CD8-positive, alpha-beta memory T cell (primary cell): ENCODE data around the gene FAF1. TPM values are rescaled to one million over a fixed set of nuclear protein-coding genes. Genes with fewer than 3 reads are reported as not detected.
A peak's percentile ranks its signal among the peaks of the same experiment; 100 is the strongest.

Source experiments
- CTCF ChIA-PET: fragments of 350-600 bp; sonication (Branson Sonifier 250); formaldehyde crosslinking; loops from one replicate; lab custom pipeline; 2021; ENCODE audit warnings: antibody characterized with exemption; lab: Charles Lee
- POLR2A ChIA-PET: fragments of 350-600 bp; sonication (Branson Sonifier 250); formaldehyde crosslinking; loops from one replicate; lab custom pipeline; 2021; ENCODE audit warnings: antibody characterized with exemption; lab: Charles Lee
- DNase-seq, 5 donors: peaks; one replicate each; pipeline versions ENCODE4 v3.0.0 to v3.0.0-alpha.2; 2020 to 2022; ENCODE audit warnings: mixed read lengths in 1 of 5
- H3K27ac ChIP-seq: one replicate; pipeline ENCODE4 v1.7.0; 2013; ENCODE audit warnings: low read depth, mild to moderate bottlenecking, low read length, moderate library complexity
- H3K27me3 ChIP-seq: 2 replicates; pipeline ENCODE4 v1.7.0; 2013; ENCODE audit warnings: low read length, mild to moderate bottlenecking; ENCODE audit not compliant: insufficient read depth, poor library complexity, severe bottlenecking
- H3K36me3 ChIP-seq: 2 replicates; pipeline ENCODE4 v1.7.0; 2013; ENCODE audit warnings: mild to moderate bottlenecking, low read length, moderate library complexity; ENCODE audit not compliant: insufficient read depth
- H3K4me1 ChIP-seq: 2 replicates; pipeline ENCODE4 v1.7.0; 2013; ENCODE audit warnings: mild to moderate bottlenecking, low read length, moderate library complexity; ENCODE audit not compliant: insufficient read depth
- H3K4me3 ChIP-seq: 2 replicates; pipeline ENCODE4 v1.7.0; 2013; ENCODE audit warnings: mild to moderate bottlenecking, low read length
- H3K9me3 ChIP-seq: 2 replicates; pipeline ENCODE4 v1.7.0; 2013; ENCODE audit warnings: mild to moderate bottlenecking, low read length
- H3K27ac Mint-ChIP-seq, 8 donors: one replicate each; pipeline ENCODE4 v1.8.0; 2020 to 2021; ENCODE audit warnings: mixed read lengths in 8 of 8, mild to moderate bottlenecking in 6 of 8, inconsistent platforms in 3 of 8, moderate library complexity in 3 of 8
- H3K27me3 Mint-ChIP-seq, 2 donors: one replicate each; pipeline ENCODE4 v1.8.0; 2020 to 2021; ENCODE audit warnings: mixed read lengths in 2 of 2, mild to moderate bottlenecking in 1 of 2, moderate library complexity in 1 of 2
- H3K36me3 Mint-ChIP-seq, 3 donors: one replicate each; pipeline ENCODE4 v1.8.0; 2020 to 2021; ENCODE audit warnings: mixed read lengths in 3 of 3, inconsistent platforms in 1 of 3, mild to moderate bottlenecking in 1 of 3
- H3K4me1 Mint-ChIP-seq, 3 donors: one replicate each; pipeline ENCODE4 v1.8.0; 2020 to 2021; ENCODE audit warnings: mixed read lengths in 3 of 3, inconsistent platforms in 1 of 3, mild to moderate bottlenecking in 1 of 3
- H3K4me3 Mint-ChIP-seq, 7 donors: one replicate each; pipeline ENCODE4 v1.8.0; 2020 to 2021; ENCODE audit warnings: mixed read lengths in 7 of 7, mild to moderate bottlenecking in 6 of 7, moderate library complexity in 4 of 7, inconsistent platforms in 2 of 7
- H3K9me3 Mint-ChIP-seq, 5 donors: one replicate each; pipeline ENCODE4 v1.8.0; 2020 to 2022; ENCODE audit warnings: mixed read lengths in 5 of 5, mild to moderate bottlenecking in 3 of 5, moderate library complexity in 2 of 5, inconsistent platforms in 1 of 5
- polyA plus RNA-seq: library from polyadenylated mRNA; unstranded; fragments of 300-500 nt; fragmentation: Illumina TruSeq; gene quantifications from one replicate; pipeline ENCODE4 v1.2.3, GENCODE V29; 2021
- total RNA-seq, 2 experiments: library from RNA; stranded (reverse); gene quantifications; one replicate each; pipeline ENCODE4 v1.2.3, GENCODE V29; 2021

The FAF1 gene
- total and polyA plus RNA-seq, 3 experiments from 2014 or later: 66.4 to 87.1 (median 78.2) TPM

GRCh38 chr1:50603274-50604271 lies 356.5 kb downstream of the FAF1 start:
- CTCF ChIA-PET: no interaction called here
- no peak for DNase-seq
- H3K4me1 ChIP-seq: no peaks in the 10 kb centered on the region
- no peaks in the 10 kb centered on the region for H3K36me3 ChIP-seq
- POLR2A ChIA-PET: no interaction called here
- Mint-ChIP-seq H3K27me3 (no peaks in the 10 kb centered on the region), H3K4me1 (no peaks in the 10 kb centered on the region), H3K4me3 (no peak overlapping the region), H3K9me3 (no peaks in the 10 kb centered on the region), H3K27ac (peak overlapping the region in 2 of 8 donors; percentile 12 to 67), H3K36me3 (peaks cover 0 to 8% (median 0%) of the 10 kb centered on the region in 3 donors)
- no peak overlapping the region for H3K27ac ChIP-seq
- H3K4me3 ChIP-seq: no peak overlapping the region
- no peaks in the 10 kb centered on the region for H3K27me3 ChIP-seq
- H3K9me3 ChIP-seq: no peaks in the 10 kb centered on the region

- Mint-ChIP-seq H3K4me3 (no peak overlapping the region), H3K4me1 (no peaks in the 10 kb centered on the region), H3K36me3 (peaks cover 4 to 17% (median 8%) of the 10 kb centered on the region in 3 donors), H3K9me3 (no peaks in the 10 kb centered on the region), H3K27ac (no peak overlapping the region), H3K27me3 (no peaks in the 10 kb centered on the region)
- Histone ChIP-seq H3K36me3 (no peaks in the 10 kb centered on the region), H3K27ac (no peak overlapping the region), H3K9me3 (no peaks in the 10 kb centered on the region), H3K4me3 (no peak overlapping the region), H3K4me1 (no peaks in the 10 kb centered on the region), H3K27me3 (no peaks in the 10 kb centered on the region)
- ChIA-PET POLR2A (no interaction called here), CTCF (no interaction called here)
- DNase-seq: no peak
Observed at GRCh38 chr1:50599546-50599945, 360.5 kb downstream of the FAF1 start.

- no peak overlapping the region for H3K4me3 ChIP-seq
- no peaks in the 10 kb centered on the region for H3K9me3 ChIP-seq
- H3K36me3 Mint-ChIP-seq: peaks cover 8 to 36% (median 14%) of the 10 kb centered on the region in 3 donors
- no peaks in the 10 kb centered on the region for H3K4me1 ChIP-seq
- H3K4me3 Mint-ChIP-seq: no peak overlapping the region
- DNase-seq: no peak
- ChIA-PET POLR2A (no interaction called here), CTCF (no interaction called here)
- no peaks in the 10 kb centered on the region for H3K9me3 Mint-ChIP-seq
- H3K36me3 ChIP-seq: no peaks in the 10 kb centered on the region
- H3K27ac Mint-ChIP-seq: peak overlapping the region in 1 of 8 donors; percentile 8
- H3K27me3 Mint-ChIP-seq: no peaks in the 10 kb centered on the region
- no peaks in the 10 kb centered on the region for H3K27me3 ChIP-seq
- no peaks in the 10 kb centered on the region for H3K4me1 Mint-ChIP-seq
- H3K27ac ChIP-seq: no peak overlapping the region
Observed at GRCh38 chr1:50595874-50596273, 364.2 kb downstream of the FAF1 start.

GRCh38 chr1:50593515-50593914 lies 366.6 kb downstream of the FAF1 start:
- H3K4me3 Mint-ChIP-seq: no peak overlapping the region
- H3K27ac Mint-ChIP-seq: no peak overlapping the region
- Histone ChIP-seq H3K4me3 (no peak overlapping the region), H3K9me3 (no peaks in the 10 kb centered on the region), H3K36me3 (peaks cover 2% of the 10 kb centered on the region), H3K27ac (no peak overlapping the region), H3K4me1 (no peaks in the 10 kb centered on the region), H3K27me3 (no peaks in the 10 kb centered on the region)
- H3K36me3 Mint-ChIP-seq: peaks cover 15 to 51% (median 27%) of the 10 kb centered on the region in 3 donors
- H3K4me1 Mint-ChIP-seq: no peaks in the 10 kb centered on the region
- DNase-seq: no peak
- POLR2A ChIA-PET: no interaction called here
- CTCF ChIA-PET: no interaction called here
- H3K27me3 Mint-ChIP-seq: no peaks in the 10 kb centered on the region
- no peaks in the 10 kb centered on the region for H3K9me3 Mint-ChIP-seq

GRCh38 chr1:50591598-50591997 lies 368.5 kb downstream of the FAF1 start:
- ChIA-PET CTCF (no interaction called here), POLR2A (no interaction called here)
- H3K4me1 Mint-ChIP-seq: no peaks in the 10 kb centered on the region
- Histone ChIP-seq H3K9me3 (no peaks in the 10 kb centered on the region), H3K27ac (no peak overlapping the region), H3K4me3 (no peak overlapping the region), H3K36me3 (peaks cover 5% of the 10 kb centered on the region), H3K4me1 (no peaks in the 10 kb centered on the region), H3K27me3 (no peaks in the 10 kb centered on the region)
- no peak overlapping the region for H3K4me3 Mint-ChIP-seq
- H3K9me3 Mint-ChIP-seq: no peaks in the 10 kb centered on the region
- peaks cover 19 to 59% (median 30%) of the 10 kb centered on the region in 3 donors for H3K36me3 Mint-ChIP-seq
- no peak overlapping the region for H3K27ac Mint-ChIP-seq
- no peaks in the 10 kb centered on the region for H3K27me3 Mint-ChIP-seq
- no peak for DNase-seq

GRCh38 chr1:50582346-50582745 lies 377.7 kb downstream of the FAF1 start:
- peak overlapping the region in 2 of 8 donors; percentile 17 to 20 for H3K27ac Mint-ChIP-seq
- H3K9me3 ChIP-seq: no peaks in the 10 kb centered on the region
- peaks cover 9% of the 10 kb centered on the region for H3K36me3 ChIP-seq
- H3K27me3 Mint-ChIP-seq: no peaks in the 10 kb centered on the region
- peaks cover 8 to 38% (median 12%) of the 10 kb centered on the region in 3 donors for H3K36me3 Mint-ChIP-seq
- no peaks in the 10 kb centered on the region for H3K9me3 Mint-ChIP-seq
- ChIA-PET POLR2A (no interaction called here), CTCF (no interaction called here)
- H3K27me3 ChIP-seq: no peaks in the 10 kb centered on the region
- H3K4me1 Mint-ChIP-seq: no peaks in the 10 kb centered on the region
- H3K27ac ChIP-seq: no peak overlapping the region
- H3K4me1 ChIP-seq: no peaks in the 10 kb centered on the region
- H3K4me3 ChIP-seq: no peak overlapping the region
- DNase-seq: no peak
- no peak overlapping the region for H3K4me3 Mint-ChIP-seq

- H3K27me3 Mint-ChIP-seq: no peaks in the 10 kb centered on the region
- H3K27ac ChIP-seq: no peak overlapping the region
- no peak overlapping the region for H3K4me3 ChIP-seq
- no peaks in the 10 kb centered on the region for H3K9me3 Mint-ChIP-seq
- no peak overlapping the region for H3K27ac Mint-ChIP-seq
- no peaks in the 10 kb centered on the region for H3K9me3 ChIP-seq
- no peaks in the 10 kb centered on the region for H3K27me3 ChIP-seq
- H3K36me3 Mint-ChIP-seq: peaks cover 5 to 53% (median 15%) of the 10 kb centered on the region in 3 donors
- no peak overlapping the region for H3K4me3 Mint-ChIP-seq
- no peaks in the 10 kb centered on the region for H3K36me3 ChIP-seq
- H3K4me1 Mint-ChIP-seq: no peaks in the 10 kb centered on the region
- POLR2A ChIA-PET: no interaction called here
- H3K4me1 ChIP-seq: no peaks in the 10 kb centered on the region
- CTCF ChIA-PET: no interaction called here
- no peak for DNase-seq
Observed at GRCh38 chr1:50570066-50570468, 390.0 kb downstream of the FAF1 start.

- CTCF ChIA-PET: no interaction called here
- Histone ChIP-seq H3K27me3 (no peaks in the 10 kb centered on the region), H3K9me3 (no peaks in the 10 kb centered on the region), H3K4me3 (no peak overlapping the region), H3K36me3 (peaks cover 5% of the 10 kb centered on the region), H3K4me1 (no peaks in the 10 kb centered on the region), H3K27ac (no peak overlapping the region)
- Mint-ChIP-seq H3K27me3 (no peaks in the 10 kb centered on the region), H3K36me3 (peaks cover 0 to 54% (median 20%) of the 10 kb centered on the region in 3 donors), H3K27ac (no peak overlapping the region), H3K4me3 (no peak overlapping the region), H3K9me3 (no peaks in the 10 kb centered on the region), H3K4me1 (no peaks in the 10 kb centered on the region)
- POLR2A ChIA-PET: no interaction called here
- DNase-seq: no peak
Observed at GRCh38 chr1:50568782-50569181, 391.3 kb downstream of the FAF1 start.
